NB4 (cell line): Measurements from ENCODE around the gene C9orf72.

Experiments used
- DNase-seq: peaks from one replicate; pipeline ENCODE4 v3.0.0; 2010; ENCODE audit warnings: low read depth
- H3K4me3 ChIP-seq: one replicate; pipeline ENCODE4 v1.5.1; 2011; ENCODE audit warnings: mild to moderate bottlenecking, low read depth, low read length, moderate library complexity
- CTCF ChIP-seq: IDR thresholded peaks from one replicate; pipeline ENCODE4 v1.5.1; 2012; ENCODE audit warnings: low read depth, low read length
- MAX ChIP-seq: IDR thresholded peaks from 2 replicates; pipeline ENCODE4 v1.6.1; 2011; ENCODE audit warnings: low read depth, low read length
- MYC ChIP-seq: IDR thresholded peaks from 2 replicates; pipeline ENCODE4 v1.6.1; 2011; ENCODE audit warnings: low read depth, low read length
- POLR2A ChIP-seq: IDR thresholded peaks from 2 replicates; pipeline ENCODE4 v1.6.1; 2011; ENCODE audit warnings: mild to moderate bottlenecking; ENCODE audit not compliant: insufficient read length; ENCODE audit errors: extremely low read depth

C9orf72 gene

GRCh38 chr9:27586304-27586703 lies 13.0 kb upstream of the C9orf72 start:
- H3K4me3 ChIP-seq, result no peak overlapping the region

GRCh38 chr9:27584931-27585330 lies 11.7 kb upstream of the C9orf72 start:
- H3K4me3 ChIP-seq, result no peak overlapping the region
- TF ChIP-seq POLR2A, result no peak
- no peak for TF ChIP-seq CTCF
- no peak for TF ChIP-seq MAX
- no peak for TF ChIP-seq MYC
- DNase-seq, result no peak

More at GRCh38 chr9:27586304-27586703, 13.0 kb upstream of the C9orf72 start:
- TF ChIP-seq POLR2A, result no peak
- TF ChIP-seq MAX, result no peak
- TF ChIP-seq MYC, result no peak
- no peak for TF ChIP-seq CTCF
- DNase-seq, result no peak

GRCh38 chr9:27582794-27583193 lies 9.5 kb upstream of the C9orf72 start:
- no peak for DNase-seq

GRCh38 chr9:27581826-27582225 lies 8.5 kb upstream of the C9orf72 start:
- H3K4me3 ChIP-seq, result no peak overlapping the region
- no peak for DNase-seq
- TF ChIP-seq POLR2A (no peak), MYC (no peak), CTCF (no peak), MAX (no peak)

More at GRCh38 chr9:27582794-27583193, 9.5 kb upstream of the C9orf72 start:
- no peak overlapping the region for H3K4me3 ChIP-seq
- TF ChIP-seq POLR2A, result no peak
- no peak for TF ChIP-seq MAX
- TF ChIP-seq CTCF, result no peak
- no peak for TF ChIP-seq MYC

- peak; percentile 47 for TF ChIP-seq POLR2A
- TF ChIP-seq MAX, result peak; percentile 84; the same call in 1 of the 2 replicates
- no peak for TF ChIP-seq CTCF
- peak; percentile 83 for TF ChIP-seq MYC
- peak; percentile 100 for DNase-seq
- peak overlapping the region; percentile 72 for H3K4me3 ChIP-seq
These were observed 631 bp upstream of the C9orf72 start for GRCh38 chr9:27573634-27574590.
